IPS DF 4.7 (cell line): Measurements from ENCODE around the gene PLA2G6.
"Not testable (repeated sequence)": the region's sequence is repeated elsewhere in the genome, so short reads cannot be mapped to it uniquely, and the experiment has no call there.

Experiments
- DNase-seq: peaks from one replicate; pipeline ENCODE4 v3.0.0-alpha.2; 2013; ENCODE audit warnings: low spot score; ENCODE audit errors: extremely low read depth

Gene PLA2G6

GRCh38 chr22:38165922-38166593 is 15.6 kb downstream of the PLA2G6 start:
- no peak for DNase-seq

DNA sequence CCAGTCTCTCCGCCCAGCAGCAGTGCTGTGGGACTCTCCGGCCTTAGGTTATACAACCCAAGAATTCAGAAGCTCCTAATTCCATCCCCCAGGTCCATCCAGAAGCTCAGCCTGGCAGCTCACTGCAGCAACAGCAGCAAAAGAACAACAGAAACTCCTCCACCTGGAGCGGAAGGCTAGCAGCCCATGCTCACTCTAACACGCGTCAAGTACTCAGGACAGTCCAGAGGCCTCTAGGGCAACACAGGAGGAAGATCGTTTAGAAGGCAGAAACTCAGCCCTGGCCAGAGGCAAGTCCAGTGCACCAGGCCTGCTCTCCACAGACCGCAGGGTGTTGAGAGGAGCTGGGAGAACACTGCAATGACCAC is 17.1 kb downstream of the PLA2G6 start:
- no peak for DNase-seq

- DNase-seq, result no peak
Observed at GRCh38 chr22:38163844-38164550, 17.6 kb downstream of the PLA2G6 start.

GRCh38 chr22:38162881-38163843 is 18.5 kb downstream of the PLA2G6 start:
- DNase-seq, result no peak

DNA sequence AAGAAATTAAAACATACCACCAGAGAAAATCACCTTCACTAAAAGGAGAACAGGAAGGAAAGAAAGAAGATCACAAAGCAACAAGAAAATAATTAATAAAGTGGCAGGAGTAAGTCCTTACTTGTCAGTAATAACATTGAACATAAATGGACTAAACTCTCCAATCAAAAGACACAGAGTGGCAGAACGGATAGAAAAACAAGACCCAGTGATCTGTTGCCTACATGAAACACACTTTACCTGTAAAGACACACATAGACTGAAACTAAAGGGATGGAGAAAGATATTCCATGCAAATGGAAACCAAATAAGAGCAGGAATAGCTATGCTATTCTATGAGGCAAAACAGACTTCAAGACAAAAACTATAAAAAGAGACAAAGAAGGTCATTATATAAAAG is 25.9 kb downstream of the PLA2G6 start:
- no peak for DNase-seq

- not testable (repeated sequence) for DNase-seq
Observed at GRCh38 chr22:38154563-38154915, 27.1 kb downstream of the PLA2G6 start.

GRCh38 chr22:38153821-38154562 is 27.6 kb downstream of the PLA2G6 start:
- DNase-seq, result no peak

GRCh38 chr22:38151126-38151500 is 30.5 kb downstream of the PLA2G6 start:
- no peak for DNase-seq

GRCh38 chr22:38148245-38148644 is 33.4 kb downstream of the PLA2G6 start:
- no peak for DNase-seq

DNA sequence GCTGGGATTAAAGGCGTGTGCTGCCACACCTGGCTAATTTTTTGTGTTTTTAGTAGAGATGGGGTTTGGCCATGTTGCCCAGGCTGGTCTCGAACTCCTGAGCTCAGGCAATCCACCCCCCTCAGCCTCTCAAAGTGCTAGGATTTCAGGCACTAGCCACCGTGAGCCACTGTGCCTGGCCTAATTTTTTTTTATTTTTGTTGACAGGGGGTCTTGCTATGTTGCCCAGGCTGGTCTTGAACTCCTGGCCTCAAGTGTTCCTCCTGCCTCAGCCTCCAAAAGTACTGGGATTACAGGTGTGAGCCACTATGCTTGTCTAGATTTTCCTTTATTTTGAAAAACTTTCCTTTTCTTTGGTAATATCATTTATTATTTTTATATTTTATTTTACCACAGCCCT is 35.5 kb downstream of the PLA2G6 start:
- DNase-seq, result not testable (repeated sequence)

DNA sequence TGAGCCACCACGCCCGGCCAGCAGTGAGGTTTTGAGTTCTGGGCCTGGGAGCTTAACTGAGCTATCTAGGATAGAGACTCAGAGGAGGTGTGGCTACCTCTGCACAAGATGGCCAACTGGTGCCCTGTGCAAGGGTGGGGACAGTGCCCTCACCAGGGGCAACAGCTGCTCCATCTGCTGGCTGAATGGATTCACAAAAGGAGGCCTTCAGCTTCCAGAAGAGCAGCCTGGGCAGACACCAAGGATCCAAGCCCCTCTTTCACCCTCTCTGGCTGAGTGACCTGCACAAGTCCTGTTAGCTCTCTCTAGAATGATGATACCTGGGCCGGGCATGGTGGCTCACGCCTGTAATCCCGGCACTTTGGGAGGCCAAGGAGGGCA is 37.6 kb downstream of the PLA2G6 start:
- no peak for DNase-seq

- no peak for DNase-seq
Observed at GRCh38 chr22:38142606-38143005, 39.0 kb downstream of the PLA2G6 start.

DNA sequence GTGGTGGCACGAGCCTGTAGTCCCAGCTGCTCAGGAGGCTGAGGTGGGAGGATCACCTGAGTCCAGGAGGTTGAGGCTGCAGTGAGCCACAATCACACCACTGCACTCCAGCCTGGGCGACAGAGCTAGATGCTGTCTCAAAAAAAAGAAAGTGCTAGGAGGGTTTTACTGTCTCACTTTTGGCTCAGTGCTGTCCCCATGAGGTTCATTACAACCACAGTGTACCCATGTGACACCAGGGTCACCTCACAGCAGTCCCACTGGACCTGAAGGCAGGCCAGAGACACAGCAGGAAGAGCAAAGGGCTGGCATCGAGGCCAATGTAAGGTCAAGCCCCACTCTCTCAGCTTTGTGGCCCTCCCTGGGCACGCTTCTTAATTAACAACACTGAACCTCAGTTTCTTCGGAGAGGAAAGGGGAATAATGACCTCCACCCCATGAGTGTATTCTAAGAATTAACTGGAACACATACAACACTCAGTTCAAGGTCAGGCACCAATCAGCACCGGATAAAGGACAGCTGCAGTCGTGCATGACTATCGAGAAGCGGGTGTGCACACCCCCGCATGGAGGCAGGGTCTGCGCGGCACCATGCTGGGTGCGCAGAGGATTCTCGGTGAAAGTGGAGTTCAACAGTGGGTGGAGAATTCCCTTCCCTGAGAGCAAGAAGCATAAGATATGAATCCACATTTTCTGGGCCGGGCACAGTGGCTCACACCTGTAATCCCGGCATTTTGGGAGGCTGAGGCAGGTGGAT is 40.2 kb downstream of the PLA2G6 start:
- DNase-seq, result no peak

DNA sequence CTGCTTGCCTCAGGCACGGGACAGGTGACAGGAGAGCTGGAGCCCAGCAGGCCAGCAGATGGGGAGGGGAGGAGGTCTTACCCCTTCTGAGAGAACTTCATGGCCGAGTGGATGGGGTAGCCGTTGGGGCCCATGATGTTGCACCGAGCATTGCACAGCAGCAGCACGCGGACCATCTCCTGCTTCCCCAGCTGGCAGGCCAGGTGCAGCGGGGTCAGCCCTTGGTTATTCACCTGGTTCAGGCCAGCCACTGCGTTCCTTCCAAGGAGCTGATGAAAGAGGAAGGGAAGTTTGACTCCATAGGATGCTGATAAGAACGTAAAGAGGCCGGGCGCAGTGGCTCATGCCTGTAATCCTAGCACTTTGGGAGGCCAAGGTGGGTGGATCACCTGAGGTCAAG is 41.7 kb downstream of the PLA2G6 start:
- DNase-seq, result no peak

GRCh38 chr22:38138961-38139360 is 42.7 kb downstream of the PLA2G6 start:
- no peak for DNase-seq

GRCh38 chr22:38137876-38138687 is 43.5 kb downstream of the PLA2G6 start:
- no peak for DNase-seq

DNA sequence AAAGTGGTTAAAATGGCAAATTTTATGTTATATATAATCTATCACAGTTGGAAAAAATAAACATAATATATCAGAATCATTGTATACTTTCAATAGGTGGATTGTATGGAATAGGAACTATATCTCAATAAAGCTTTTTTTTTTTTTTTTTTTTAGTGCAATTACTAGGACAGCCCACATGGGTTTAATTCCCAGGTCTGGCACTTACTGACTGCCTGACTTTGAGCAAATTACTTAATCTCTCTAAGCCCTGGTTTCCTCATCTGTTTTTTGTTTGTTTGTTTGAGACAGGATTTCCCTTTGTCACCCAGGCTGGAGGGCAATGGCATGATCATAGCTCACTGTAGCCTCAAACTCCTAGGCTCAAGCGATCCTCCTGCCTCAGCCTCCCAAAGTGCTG is 45.0 kb downstream of the PLA2G6 start:
- no peak for DNase-seq

GRCh38 chr22:38135133-38135706 is 46.4 kb downstream of the PLA2G6 start:
- DNase-seq, result no peak

DNA sequence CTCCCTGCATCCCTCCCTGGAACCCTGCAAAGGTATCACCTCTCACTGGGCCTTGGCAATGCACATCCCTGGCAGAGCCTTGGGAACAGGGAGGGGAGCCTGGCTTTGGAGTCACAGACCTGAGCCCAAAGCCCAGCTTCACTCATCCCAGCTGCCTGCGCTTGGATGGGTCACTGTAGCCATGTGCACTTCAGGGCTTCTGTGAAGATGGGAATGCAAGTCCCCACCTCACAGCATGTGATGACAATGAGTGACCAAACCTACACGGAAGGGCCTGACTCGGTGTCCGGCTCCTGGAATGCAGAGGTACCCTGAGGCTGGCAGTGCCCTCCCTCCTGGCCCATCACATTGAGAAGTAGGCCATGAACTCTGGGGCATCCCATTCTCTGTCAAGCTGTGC is 48.3 kb downstream of the PLA2G6 start:
- no peak for DNase-seq

GRCh38 chr22:38132794-38133193 is 48.8 kb downstream of the PLA2G6 start:
- no peak for DNase-seq
